T-helper 1 cell treated with Interleukin-12 subunit alpha and Interleukin-12 subunit beta and Interleukin-4 antibody, amounts not matched to agents 30 μg/mL and 1 μg/mL, for 36 hours (primary cell): ENCODE data around the gene CDR2L.
A peak's percentile ranks its signal among the peaks of the same experiment; 100 is the strongest.

Source experiments
- H3K27ac Mint-ChIP-seq: one replicate; pipeline ENCODE4 v1.8.0; 2021; ENCODE audit warnings: mild to moderate bottlenecking, mixed read lengths
- H3K27me3 Mint-ChIP-seq: one replicate; pipeline ENCODE4 v1.8.0; 2021; ENCODE audit warnings: low read depth, mixed read lengths
- H3K36me3 Mint-ChIP-seq: one replicate; pipeline ENCODE4 v1.8.0; 2021; ENCODE audit warnings: low read depth, mixed read lengths
- H3K4me1 Mint-ChIP-seq: one replicate; pipeline ENCODE4 v1.8.0; 2021; ENCODE audit warnings: low read depth, mixed read lengths
- H3K4me3 Mint-ChIP-seq: one replicate; pipeline ENCODE4 v1.8.0; 2021; ENCODE audit warnings: mild to moderate bottlenecking, moderate library complexity, mixed read lengths
- H3K9me3 Mint-ChIP-seq: one replicate; pipeline ENCODE4 v1.8.0; 2021; ENCODE audit warnings: mixed read lengths

Gene CDR2L

GRCh38 chr17:74987418-74987908, at the start of gene CDR2L:
TSS of gene CDR2L (plus strand) at chr17:74987632. CDS start at chr17:74988044, 412 bp downstream.
- peak within 1 kb of the TSS; percentile 88 for H3K4me3 Mint-ChIP-seq
- no peaks in the 10 kb centered on the region for H3K9me3 Mint-ChIP-seq
- no peaks in the 10 kb centered on the region for H3K36me3 Mint-ChIP-seq
- H3K27ac Mint-ChIP-seq: peak within 1 kb of the TSS; percentile 41
- H3K4me1 Mint-ChIP-seq: peaks cover 12% of the 10 kb centered on the region
- H3K27me3 Mint-ChIP-seq: peaks cover 52% of the 10 kb centered on the region

- Mint-ChIP-seq H3K36me3 (no peaks in the 10 kb centered on the region), H3K27me3 (peaks cover 53% of the 10 kb centered on the region), H3K4me3 (no peak overlapping the region), H3K4me1 (no peaks in the 10 kb centered on the region), H3K27ac (no peak overlapping the region), H3K9me3 (no peaks in the 10 kb centered on the region)
Measured at GRCh38 chr17:74938194-74938950, 49.1 kb upstream of the CDR2L start.

- Mint-ChIP-seq H3K4me1 (no peaks in the 10 kb centered on the region), H3K36me3 (no peaks in the 10 kb centered on the region), H3K27me3 (peaks cover 47% of the 10 kb centered on the region), H3K27ac (no peak overlapping the region), H3K9me3 (no peaks in the 10 kb centered on the region), H3K4me3 (no peak overlapping the region)
Measured at GRCh38 chr17:74939534-74939933, 47.9 kb upstream of the CDR2L start.

GRCh38 chr17:74941128-74941725, 46.2 kb upstream of the CDR2L start:
- Mint-ChIP-seq H3K4me1 (peaks cover 3% of the 10 kb centered on the region), H3K27me3 (peaks cover 43% of the 10 kb centered on the region), H3K9me3 (no peaks in the 10 kb centered on the region)

GRCh38 chr17:74943808-74944522, 43.5 kb upstream of the CDR2L start:
- Mint-ChIP-seq H3K4me1 (peaks cover 3% of the 10 kb centered on the region), H3K27me3 (peaks cover 17% of the 10 kb centered on the region), H3K27ac (no peak overlapping the region), H3K36me3 (no peaks in the 10 kb centered on the region), H3K4me3 (no peak overlapping the region), H3K9me3 (no peaks in the 10 kb centered on the region)

More at GRCh38 chr17:74941128-74941725, 46.2 kb upstream of the CDR2L start:
- Mint-ChIP-seq H3K4me3 (no peak overlapping the region), H3K36me3 (no peaks in the 10 kb centered on the region), H3K27ac (no peak overlapping the region)

- Mint-ChIP-seq H3K27me3 (peaks cover 11% of the 10 kb centered on the region), H3K27ac (no peak overlapping the region), H3K4me3 (no peak overlapping the region)
Measured at GRCh38 chr17:74945543-74945942, 41.9 kb upstream of the CDR2L start.

GRCh38 chr17:74946641-74947040, 40.8 kb upstream of the CDR2L start:
- peaks cover 3% of the 10 kb centered on the region for H3K4me1 Mint-ChIP-seq
- no peaks in the 10 kb centered on the region for H3K9me3 Mint-ChIP-seq
- H3K4me3 Mint-ChIP-seq: no peak overlapping the region
- no peak overlapping the region for H3K27ac Mint-ChIP-seq
- H3K36me3 Mint-ChIP-seq: no peaks in the 10 kb centered on the region
- H3K27me3 Mint-ChIP-seq: peaks cover 11% of the 10 kb centered on the region

More at GRCh38 chr17:74945543-74945942, 41.9 kb upstream of the CDR2L start:
- Mint-ChIP-seq H3K4me1 (peaks cover 3% of the 10 kb centered on the region), H3K36me3 (no peaks in the 10 kb centered on the region), H3K9me3 (no peaks in the 10 kb centered on the region)

GRCh38 chr17:74947041-74947754, 40.2 kb upstream of the CDR2L start:
- no peaks in the 10 kb centered on the region for H3K9me3 Mint-ChIP-seq
- no peaks in the 10 kb centered on the region for H3K36me3 Mint-ChIP-seq
- H3K27ac Mint-ChIP-seq: no peak overlapping the region
- H3K27me3 Mint-ChIP-seq: peaks cover 11% of the 10 kb centered on the region
- peaks cover 3% of the 10 kb centered on the region for H3K4me1 Mint-ChIP-seq
- H3K4me3 Mint-ChIP-seq: no peak overlapping the region

- Mint-ChIP-seq H3K4me1 (peaks cover 3% of the 10 kb centered on the region), H3K27ac (no peak overlapping the region), H3K27me3 (peaks cover 7% of the 10 kb centered on the region), H3K36me3 (no peaks in the 10 kb centered on the region), H3K4me3 (no peak overlapping the region), H3K9me3 (no peaks in the 10 kb centered on the region)
Measured at GRCh38 chr17:74949455-74950115, 37.8 kb upstream of the CDR2L start.

- Mint-ChIP-seq H3K4me1 (peaks cover 3% of the 10 kb centered on the region), H3K4me3 (no peak overlapping the region)
Measured at GRCh38 chr17:74950207-74950606, 37.2 kb upstream of the CDR2L start.

GRCh38 chr17:74951065-74951464, 36.4 kb upstream of the CDR2L start:
- Mint-ChIP-seq H3K27me3 (no peaks in the 10 kb centered on the region), H3K36me3 (no peaks in the 10 kb centered on the region), H3K4me3 (no peak overlapping the region), H3K9me3 (no peaks in the 10 kb centered on the region), H3K27ac (no peak overlapping the region), H3K4me1 (no peaks in the 10 kb centered on the region)

More at GRCh38 chr17:74950207-74950606, 37.2 kb upstream of the CDR2L start:
- Mint-ChIP-seq H3K27me3 (peaks cover 4% of the 10 kb centered on the region), H3K27ac (no peak overlapping the region), H3K36me3 (no peaks in the 10 kb centered on the region), H3K9me3 (no peaks in the 10 kb centered on the region)

GRCh38 chr17:74951680-74952421, 35.6 kb upstream of the CDR2L start:
- H3K27me3 Mint-ChIP-seq: no peaks in the 10 kb centered on the region
- H3K9me3 Mint-ChIP-seq: no peaks in the 10 kb centered on the region
- no peak overlapping the region for H3K4me3 Mint-ChIP-seq
- no peaks in the 10 kb centered on the region for H3K36me3 Mint-ChIP-seq
- H3K27ac Mint-ChIP-seq: no peak overlapping the region
- H3K4me1 Mint-ChIP-seq: no peaks in the 10 kb centered on the region

- H3K4me3 Mint-ChIP-seq: no peak overlapping the region
- no peaks in the 10 kb centered on the region for H3K4me1 Mint-ChIP-seq
- H3K9me3 Mint-ChIP-seq: no peaks in the 10 kb centered on the region
- no peaks in the 10 kb centered on the region for H3K36me3 Mint-ChIP-seq
- H3K27me3 Mint-ChIP-seq: no peaks in the 10 kb centered on the region
- no peak overlapping the region for H3K27ac Mint-ChIP-seq
Measured at GRCh38 chr17:74952431-74953133, 34.9 kb upstream of the CDR2L start.
